ENCODE measurements around the gene FBXL3. TPM values are rescaled to one million over a fixed set of nuclear protein-coding genes. Genes with fewer than 3 reads are reported as not detected.

The FBXL3 gene
- total RNA-seq, 1 donor from 2014 or later: 37.2 TPM

- DNase-seq (ENCODE audit: low read depth) (no peak), FAIRE-seq (no peak)
- Histone ChIP-seq H3K36me3 (ENCODE audit: insufficient read depth, low read length) (peaks cover 6% of the 10 kb centered on the region), H3K4me1 (ENCODE audit: insufficient read depth, low read length) (no peaks in the 10 kb centered on the region), H3K9ac (ENCODE audit: low read length) (no peak overlapping the region), H3K27ac (ENCODE audit: low read depth, low read length) (no peak overlapping the region), H3K79me2 (ENCODE audit: insufficient read depth, low read length) (no peaks in the 10 kb centered on the region), H3K4me3 (ENCODE audit: insufficient read depth, low read depth, low read length) (no peak overlapping the region), H3K27me3 (ENCODE audit: insufficient read depth, low read length) (no peaks in the 10 kb centered on the region), H3K9me3 (ENCODE audit: insufficient read depth, low read depth, low read length) (no peaks in the 10 kb centered on the region), H3K4me2 (ENCODE audit: low read length) (no peak overlapping the region), H4K20me1 (ENCODE audit: insufficient read depth, low read length) (no peaks in the 10 kb centered on the region), H2AFZ (ENCODE audit: low read depth, low read length) (no peak overlapping the region)
- peaks cover 11% of the 10 kb centered on the region for H3K36me3 Mint-ChIP-seq (ENCODE audit: low read depth, unreplicated experiment)
- H3K9me3 Mint-ChIP-seq (ENCODE audit: unreplicated experiment): peaks cover 3% of the 10 kb centered on the region
- no peaks in the 10 kb centered on the region for H3K4me1 Mint-ChIP-seq (ENCODE audit: low read depth, unreplicated experiment)
- H3K4me3 Mint-ChIP-seq (ENCODE audit: unreplicated experiment): no peak overlapping the region
- H3K27me3 Mint-ChIP-seq (ENCODE audit: low read depth, unreplicated experiment): no peaks in the 10 kb centered on the region
- H3K27ac Mint-ChIP-seq (ENCODE audit: unreplicated experiment): no peak overlapping the region
- TF ChIP-seq EZH2 (IDR thresholded peaks at IDR 0.05; ENCODE audit: insufficient read depth, low read length) (no peak), CTCF (IDR thresholded peaks at IDR 0.05; ENCODE audit: insufficient read depth, low read depth, low read length) (no peak)
Observed at GRCh38 chr13:77042566-77043177, 15.7 kb upstream of the FBXL3 start.

- Histone ChIP-seq H3K4me2 (ENCODE audit: low read length) (no peak overlapping the region), H3K79me2 (ENCODE audit: insufficient read depth, low read length) (no peaks in the 10 kb centered on the region), H4K20me1 (ENCODE audit: insufficient read depth, low read length) (no peaks in the 10 kb centered on the region), H3K9me3 (ENCODE audit: insufficient read depth, low read depth, low read length) (no peaks in the 10 kb centered on the region), H3K27ac (ENCODE audit: low read depth, low read length) (no peak overlapping the region), H3K27me3 (ENCODE audit: insufficient read depth, low read length) (no peaks in the 10 kb centered on the region), H3K4me1 (ENCODE audit: insufficient read depth, low read length) (no peaks in the 10 kb centered on the region), H2AFZ (ENCODE audit: low read depth, low read length) (no peak overlapping the region), H3K36me3 (ENCODE audit: insufficient read depth, low read length) (peaks cover 6% of the 10 kb centered on the region), H3K4me3 (ENCODE audit: insufficient read depth, low read depth, low read length) (no peak overlapping the region), H3K9ac (ENCODE audit: low read length) (no peak overlapping the region)
- TF ChIP-seq EZH2 (IDR thresholded peaks at IDR 0.05; ENCODE audit: insufficient read depth, low read length): no peak
- Mint-ChIP-seq H3K27ac (ENCODE audit: unreplicated experiment) (no peak overlapping the region), H3K27me3 (ENCODE audit: low read depth, unreplicated experiment) (no peaks in the 10 kb centered on the region), H3K36me3 (ENCODE audit: low read depth, unreplicated experiment) (peaks cover 6% of the 10 kb centered on the region), H3K9me3 (ENCODE audit: unreplicated experiment) (peaks cover 3% of the 10 kb centered on the region), H3K4me3 (ENCODE audit: unreplicated experiment) (no peak overlapping the region), H3K4me1 (ENCODE audit: low read depth, unreplicated experiment) (no peaks in the 10 kb centered on the region)
- FAIRE-seq: no peak
- DNase-seq (ENCODE audit: low read depth): no peak
Observed at GRCh38 chr13:77040835-77041234, 13.9 kb upstream of the FBXL3 start.

- FAIRE-seq (no peak), DNase-seq (ENCODE audit: low read depth) (no peak)
- Histone ChIP-seq H3K36me3 (ENCODE audit: insufficient read depth, low read length) (peaks cover 4% of the 10 kb centered on the region), H3K79me2 (ENCODE audit: insufficient read depth, low read length) (no peaks in the 10 kb centered on the region), H3K27me3 (ENCODE audit: insufficient read depth, low read length) (no peaks in the 10 kb centered on the region), H3K27ac (ENCODE audit: low read depth, low read length) (no peak overlapping the region), H4K20me1 (ENCODE audit: insufficient read depth, low read length) (no peaks in the 10 kb centered on the region), H2AFZ (ENCODE audit: low read depth, low read length) (no peak overlapping the region), H3K4me2 (ENCODE audit: low read length) (no peak overlapping the region), H3K9ac (ENCODE audit: low read length) (no peak overlapping the region), H3K4me3 (ENCODE audit: insufficient read depth, low read depth, low read length) (no peak overlapping the region), H3K9me3 (ENCODE audit: insufficient read depth, low read depth, low read length) (no peaks in the 10 kb centered on the region), H3K4me1 (ENCODE audit: insufficient read depth, low read length) (peaks cover under 1% of the 10 kb centered on the region)
- Mint-ChIP-seq H3K27me3 (ENCODE audit: low read depth, unreplicated experiment) (no peaks in the 10 kb centered on the region), H3K27ac (ENCODE audit: unreplicated experiment) (no peak overlapping the region), H3K36me3 (ENCODE audit: low read depth, unreplicated experiment) (peaks cover 6% of the 10 kb centered on the region), H3K4me3 (ENCODE audit: unreplicated experiment) (no peak overlapping the region), H3K9me3 (ENCODE audit: unreplicated experiment) (peaks cover 3% of the 10 kb centered on the region), H3K4me1 (ENCODE audit: low read depth, unreplicated experiment) (no peaks in the 10 kb centered on the region)
- TF ChIP-seq EZH2 (IDR thresholded peaks at IDR 0.05; ENCODE audit: insufficient read depth, low read length): no peak
- no peak for TF ChIP-seq CTCF (IDR thresholded peaks at IDR 0.05; ENCODE audit: insufficient read depth, low read depth, low read length)
Observed at GRCh38 chr13:77040076-77040475, 13.1 kb upstream of the FBXL3 start.
